HepG2 (cell line): Measurements from ENCODE around the gene GPR82. TPM values are rescaled to one million over a fixed set of nuclear protein-coding genes. Genes with fewer than 3 reads are reported as not detected.

ENCODE experiments used
- ATRX ChIP-seq: sonication (generic); formaldehyde crosslinking; IDR thresholded peaks from 2 replicates; pipeline ENCODE4 v1.4.0; 2020; ENCODE audit warnings: missing genetic modification reagents, borderline replicate concordance
- BCLAF1 ChIP-seq: fragments of 450-650 bp; IDR thresholded peaks from 2 replicates; pipeline ENCODE4 v1.6.1; 2017; ENCODE audit warnings: mild to moderate bottlenecking
- KDM6A ChIP-seq: IDR thresholded peaks from 2 replicates; pipeline ENCODE4 v1.6.1; 2016; ENCODE audit warnings: low read depth
- KLF9 ChIP-seq: IDR thresholded peaks from 2 replicates; pipeline ENCODE4 v1.6.1; 2016; ENCODE audit warnings: low read depth
- PHF8 ChIP-seq: sonication (generic); formaldehyde crosslinking; IDR thresholded peaks from 2 replicates; pipeline ENCODE4 v1.5.0; 2020; ENCODE audit warnings: missing genetic modification reagents
- SETDB1 ChIP-seq: sonication (generic); formaldehyde crosslinking; IDR thresholded peaks from 2 replicates; pipeline ENCODE4 v1.5.1; 2020; ENCODE audit warnings: missing genetic modification reagents, mild to moderate bottlenecking, borderline replicate concordance
- SNAPC5 ChIP-seq: sonication (generic); formaldehyde crosslinking; IDR thresholded peaks from 2 replicates; pipeline ENCODE4 v1.8.1; 2023; ENCODE audit warnings: mild to moderate bottlenecking, missing genetic modification reagents, borderline replicate concordance
- ZFP1 ChIP-seq: IDR thresholded peaks from 2 replicates; pipeline ENCODE4 v1.6.1; 2016
- polyA plus RNA-seq, 8 experiments: library from polyadenylated mRNA; depleted of rRNA in 3 of 8; stranded (reverse) in 7 of 8; unstranded in 1 of 8; fragments of >200 nt; fragmentation: Illumina TruSeq in 4 of 8; extraction: Trizol in 4 of 8; gene quantifications; 2 replicates each; pipeline versions ENCODE4 v1.2.1 to v1.2.3, GENCODE V29; 2011 to 2016; ENCODE audit warnings: low read depth in 4 of 8, missing spikeins in 1 of 8, mixed read lengths in 1 of 8; ENCODE audit not compliant: insufficient read depth in 1 of 8
- total RNA-seq, 5 experiments: library from RNA; depleted of rRNA; stranded (reverse); fragments of >200 nt; fragmentation: Illumina TruSeq; extraction: Trizol; gene quantifications; 2 replicates each; pipeline ENCODE4 v1.2.3, GENCODE V29; 2016; ENCODE audit warnings: low read depth in 1 of 5
- TF ChIP-seq, protein P1 (sequence below): sonication (generic); formaldehyde crosslinking; IDR thresholded peaks from 2 replicates; pipeline ENCODE4 v1.5.0; 2020; ENCODE audit warnings: mild to moderate bottlenecking, missing genetic modification reagents, borderline replicate concordance
- TF ChIP-seq, protein P2 (sequence below): sonication (generic); formaldehyde crosslinking; IDR thresholded peaks from 2 replicates; pipeline ENCODE4 v1.4.0; 2020; ENCODE audit warnings: missing genetic modification reagents
- TF ChIP-seq, protein P3 (sequence below): sonication (generic); formaldehyde crosslinking; IDR thresholded peaks from 2 replicates; pipeline ENCODE4 v1.8.0; 2022; ENCODE audit warnings: missing genetic modification reagents, mild to moderate bottlenecking, inconsistent platforms, borderline replicate concordance

GPR82 gene
- total and polyA plus RNA-seq, 2 of the 13 experiments (the other 11 are each of a cell fraction or from before 2014, with no cell fraction given) = not detected

DNA sequence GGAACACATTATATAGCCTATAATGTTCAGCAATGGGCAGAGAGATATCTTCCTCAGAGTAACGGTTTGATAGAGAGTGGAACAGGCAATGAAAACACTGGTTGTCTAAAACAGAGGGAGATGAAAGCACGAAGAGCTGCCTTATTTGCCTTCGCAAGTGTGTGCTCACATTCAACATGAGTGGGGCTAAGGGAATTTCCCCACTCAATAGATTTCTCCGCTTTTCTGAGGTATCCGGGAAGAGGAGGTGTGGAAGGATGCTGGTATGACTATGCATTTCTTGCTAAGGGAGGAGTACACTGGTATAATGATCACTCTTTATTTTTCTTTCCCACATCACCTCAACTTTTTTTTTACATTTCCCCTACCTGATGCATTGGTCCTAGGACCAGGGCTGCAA lies 7.8 kb upstream of the GPR82 start (continued):
- TF ChIP-seq BCLAF1 (no peak), ZFP1 (CRISPR knock-in tag) (no peak), ATRX (no peak), PHF8 (CRISPR knock-in tag) (no peak), KLF9 (CRISPR knock-in tag) (no peak), KDM6A (CRISPR knock-in tag) (no peak), SNAPC5 (no peak), SETDB1 (CRISPR knock-in tag) (no peak)
- TF ChIP-seq, protein P1, sequence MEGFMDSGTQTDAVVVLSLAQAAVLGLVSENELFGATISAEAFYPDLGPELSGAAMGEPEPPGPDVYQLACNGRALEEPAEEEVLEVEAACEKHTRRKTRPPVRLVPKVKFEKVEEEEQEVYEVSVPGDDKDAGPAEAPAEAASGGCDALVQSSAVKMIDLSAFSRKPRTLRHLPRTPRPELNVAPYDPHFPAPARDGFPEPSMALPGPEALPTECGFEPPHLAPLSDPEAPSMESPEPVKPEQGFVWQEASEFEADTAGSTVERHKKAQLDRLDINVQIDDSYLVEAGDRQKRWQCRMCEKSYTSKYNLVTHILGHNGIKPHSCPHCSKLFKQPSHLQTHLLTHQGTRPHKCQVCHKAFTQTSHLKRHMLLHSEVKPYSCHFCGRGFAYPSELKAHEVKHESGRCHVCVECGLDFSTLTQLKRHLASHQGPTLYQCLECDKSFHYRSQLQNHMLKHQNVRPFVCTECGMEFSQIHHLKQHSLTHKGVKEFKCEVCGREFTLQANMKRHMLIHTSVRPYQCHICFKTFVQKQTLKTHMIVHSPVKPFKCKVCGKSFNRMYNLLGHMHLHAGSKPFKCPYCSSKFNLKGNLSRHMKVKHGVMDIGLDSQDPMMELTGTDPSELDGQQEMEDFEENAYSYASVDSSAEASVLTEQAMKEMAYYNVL = no peak
- TF ChIP-seq, protein P2, sequence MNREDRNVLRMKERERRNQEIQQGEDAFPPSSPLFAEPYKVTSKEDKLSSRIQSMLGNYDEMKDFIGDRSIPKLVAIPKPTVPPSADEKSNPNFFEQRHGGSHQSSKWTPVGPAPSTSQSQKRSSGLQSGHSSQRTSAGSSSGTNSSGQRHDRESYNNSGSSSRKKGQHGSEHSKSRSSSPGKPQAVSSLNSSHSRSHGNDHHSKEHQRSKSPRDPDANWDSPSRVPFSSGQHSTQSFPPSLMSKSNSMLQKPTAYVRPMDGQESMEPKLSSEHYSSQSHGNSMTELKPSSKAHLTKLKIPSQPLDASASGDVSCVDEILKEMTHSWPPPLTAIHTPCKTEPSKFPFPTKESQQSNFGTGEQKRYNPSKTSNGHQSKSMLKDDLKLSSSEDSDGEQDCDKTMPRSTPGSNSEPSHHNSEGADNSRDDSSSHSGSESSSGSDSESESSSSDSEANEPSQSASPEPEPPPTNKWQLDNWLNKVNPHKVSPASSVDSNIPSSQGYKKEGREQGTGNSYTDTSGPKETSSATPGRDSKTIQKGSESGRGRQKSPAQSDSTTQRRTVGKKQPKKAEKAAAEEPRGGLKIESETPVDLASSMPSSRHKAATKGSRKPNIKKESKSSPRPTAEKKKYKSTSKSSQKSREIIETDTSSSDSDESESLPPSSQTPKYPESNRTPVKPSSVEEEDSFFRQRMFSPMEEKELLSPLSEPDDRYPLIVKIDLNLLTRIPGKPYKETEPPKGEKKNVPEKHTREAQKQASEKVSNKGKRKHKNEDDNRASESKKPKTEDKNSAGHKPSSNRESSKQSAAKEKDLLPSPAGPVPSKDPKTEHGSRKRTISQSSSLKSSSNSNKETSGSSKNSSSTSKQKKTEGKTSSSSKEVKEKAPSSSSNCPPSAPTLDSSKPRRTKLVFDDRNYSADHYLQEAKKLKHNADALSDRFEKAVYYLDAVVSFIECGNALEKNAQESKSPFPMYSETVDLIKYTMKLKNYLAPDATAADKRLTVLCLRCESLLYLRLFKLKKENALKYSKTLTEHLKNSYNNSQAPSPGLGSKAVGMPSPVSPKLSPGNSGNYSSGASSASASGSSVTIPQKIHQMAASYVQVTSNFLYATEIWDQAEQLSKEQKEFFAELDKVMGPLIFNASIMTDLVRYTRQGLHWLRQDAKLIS (CRISPR knock-in tag) = no peak
- TF ChIP-seq, protein P3, sequence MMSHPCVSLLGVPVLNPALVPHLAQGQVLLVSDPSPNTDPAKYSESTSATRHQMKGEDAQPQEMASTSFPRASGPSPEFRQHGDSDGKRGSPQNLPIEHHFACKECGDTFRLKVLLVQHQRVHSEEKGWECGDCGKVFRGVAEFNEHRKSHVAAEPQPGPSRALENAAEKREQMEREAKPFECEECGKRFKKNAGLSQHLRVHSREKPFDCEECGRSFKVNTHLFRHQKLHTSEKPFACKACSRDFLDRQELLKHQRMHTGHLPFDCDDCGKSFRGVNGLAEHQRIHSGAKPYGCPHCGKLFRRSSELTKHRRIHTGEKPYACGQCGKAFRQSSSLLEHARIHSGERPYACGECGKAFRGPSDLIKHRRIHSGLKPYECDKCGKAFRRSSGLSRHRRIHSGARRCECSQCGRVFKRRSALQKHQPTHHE = no peak
